Measurements from ENCODE around the gene FAM184B. TPM values are rescaled to one million over a fixed set of nuclear protein-coding genes. Genes with fewer than 3 reads are reported as not detected.

Gene FAM184B
- total RNA-seq, 1 experiment from 2014 or later: 0.47 TPM

DNA sequence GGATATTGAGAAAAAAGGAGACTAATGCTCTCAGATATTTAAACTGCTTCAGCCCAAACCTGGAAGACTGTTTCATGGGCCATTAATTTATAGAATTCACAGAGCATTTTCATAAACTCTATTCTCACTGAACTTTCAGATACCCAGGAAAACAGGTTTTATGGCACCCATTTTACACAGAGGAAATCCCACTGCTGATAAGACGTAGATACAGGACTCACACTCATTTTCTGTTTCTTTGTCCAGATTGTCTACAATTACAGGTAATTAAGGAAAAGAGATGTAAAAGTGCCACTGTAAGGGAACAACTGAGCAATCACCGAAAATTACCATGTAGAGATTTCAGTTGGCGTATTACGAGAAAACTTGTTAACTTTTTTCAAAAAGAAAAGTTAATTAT is 83.3 kb downstream of the FAM184B start:
- no peak for ATAC-seq
- H3K27me3 ChIP-seq (ENCODE audit: low read length): no peaks in the 10 kb centered on the region
- BruUV-seq (replicated peaks): no TSS peak
- H3K4me2 ChIP-seq (ENCODE audit: low read length): no peak overlapping the region
- no peak overlapping the region for H3K4me3 ChIP-seq (ENCODE audit: low read length)
- ChIA-PET POLR2A (ENCODE audit: unreplicated experiment) (no interaction called here), CTCF (no interaction called here)
- TF ChIP-seq EZH2phosphoT487 (IDR thresholded peaks at IDR 0.05; ENCODE audit: borderline replicate concordance, low read length): no peak
- no peaks in the 10 kb centered on the region for H3F3A ChIP-seq (ENCODE audit: low read length, unreplicated experiment)
- no peaks in the 10 kb centered on the region for H3K36me3 ChIP-seq (ENCODE audit: low read depth, low read length)
- intact Hi-C loops (cut with micrococcal nuclease): no loop called here
- no peak for DNase-seq
- no peaks in the 10 kb centered on the region for H3K9me3 ChIP-seq (ENCODE audit: low read length)
- H3K9ac ChIP-seq (ENCODE audit: low read length): no peak overlapping the region
- H4K20me1 ChIP-seq (ENCODE audit: low read length): no peaks in the 10 kb centered on the region
- no peaks in the 10 kb centered on the region for H3K4me1 ChIP-seq (ENCODE audit: insufficient read depth, low read length)
- H3K27ac ChIP-seq (ENCODE audit: low read length): no peak overlapping the region
- no peaks in the 10 kb centered on the region for H3K79me2 ChIP-seq (ENCODE audit: low read length)
- no peak overlapping the region for H2AFZ ChIP-seq (ENCODE audit: low read length)
- no peaks in the 10 kb centered on the region for H3K9me2 ChIP-seq (replicated peaks; ENCODE audit: low read length)

DNA sequence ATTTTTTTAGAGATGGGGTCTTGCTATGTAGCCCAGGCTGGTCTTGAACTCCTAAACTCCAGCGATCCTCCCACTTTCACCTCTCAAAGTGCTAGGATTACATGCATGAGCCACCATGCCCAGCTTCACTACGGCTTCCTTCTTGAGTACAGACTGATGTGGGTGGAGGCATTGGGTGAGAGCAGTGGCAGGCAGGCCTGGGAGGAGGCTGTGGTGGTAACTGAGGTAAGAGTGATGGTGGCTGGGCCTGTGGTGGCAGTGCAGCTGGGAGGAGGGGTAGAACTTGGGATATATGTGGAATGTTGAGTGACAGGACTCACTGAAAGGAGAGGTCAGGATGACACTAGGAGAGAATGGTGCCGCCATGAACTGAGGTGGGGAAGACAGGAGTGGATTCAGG is 86.1 kb downstream of the FAM184B start:
- Histone ChIP-seq H3K36me3 (ENCODE audit: low read depth, low read length) (no peaks in the 10 kb centered on the region), H4K20me1 (ENCODE audit: low read length) (no peaks in the 10 kb centered on the region), H3K4me2 (ENCODE audit: low read length) (no peak overlapping the region), H3K27me3 (ENCODE audit: low read length) (no peaks in the 10 kb centered on the region), H3K4me1 (ENCODE audit: insufficient read depth, low read length) (peaks cover 9% of the 10 kb centered on the region), H3K9ac (ENCODE audit: low read length) (no peak overlapping the region), H3K79me2 (ENCODE audit: low read length) (no peaks in the 10 kb centered on the region), H3K4me3 (ENCODE audit: low read length) (no peak overlapping the region), H3K9me2 (replicated peaks; ENCODE audit: low read length) (no peaks in the 10 kb centered on the region), H3K27ac (ENCODE audit: low read length) (no peak overlapping the region), H3F3A (ENCODE audit: low read length, unreplicated experiment) (no peaks in the 10 kb centered on the region), H3K9me3 (ENCODE audit: low read length) (no peaks in the 10 kb centered on the region), H2AFZ (ENCODE audit: low read length) (no peak overlapping the region)
- DNase-seq (no peak), ATAC-seq (no peak)
- BruUV-seq (replicated peaks): no TSS peak
- intact Hi-C loops (cut with micrococcal nuclease): no loop called here
- ChIA-PET CTCF (no interaction called here), POLR2A (ENCODE audit: unreplicated experiment) (no interaction called here)
- TF ChIP-seq, protein P1, sequence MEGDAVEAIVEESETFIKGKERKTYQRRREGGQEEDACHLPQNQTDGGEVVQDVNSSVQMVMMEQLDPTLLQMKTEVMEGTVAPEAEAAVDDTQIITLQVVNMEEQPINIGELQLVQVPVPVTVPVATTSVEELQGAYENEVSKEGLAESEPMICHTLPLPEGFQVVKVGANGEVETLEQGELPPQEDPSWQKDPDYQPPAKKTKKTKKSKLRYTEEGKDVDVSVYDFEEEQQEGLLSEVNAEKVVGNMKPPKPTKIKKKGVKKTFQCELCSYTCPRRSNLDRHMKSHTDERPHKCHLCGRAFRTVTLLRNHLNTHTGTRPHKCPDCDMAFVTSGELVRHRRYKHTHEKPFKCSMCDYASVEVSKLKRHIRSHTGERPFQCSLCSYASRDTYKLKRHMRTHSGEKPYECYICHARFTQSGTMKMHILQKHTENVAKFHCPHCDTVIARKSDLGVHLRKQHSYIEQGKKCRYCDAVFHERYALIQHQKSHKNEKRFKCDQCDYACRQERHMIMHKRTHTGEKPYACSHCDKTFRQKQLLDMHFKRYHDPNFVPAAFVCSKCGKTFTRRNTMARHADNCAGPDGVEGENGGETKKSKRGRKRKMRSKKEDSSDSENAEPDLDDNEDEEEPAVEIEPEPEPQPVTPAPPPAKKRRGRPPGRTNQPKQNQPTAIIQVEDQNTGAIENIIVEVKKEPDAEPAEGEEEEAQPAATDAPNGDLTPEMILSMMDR (conservative IDR thresholded peaks at IDR 0.05; ENCODE audit: low read depth, low read length): no peak
- TF ChIP-seq EZH2phosphoT487 (IDR thresholded peaks at IDR 0.05; ENCODE audit: borderline replicate concordance, low read length): no peak
- TF ChIP-seq EZH2 (IDR thresholded peaks at IDR 0.05; ENCODE audit: low read length, unreplicated experiment): no peak

DNA sequence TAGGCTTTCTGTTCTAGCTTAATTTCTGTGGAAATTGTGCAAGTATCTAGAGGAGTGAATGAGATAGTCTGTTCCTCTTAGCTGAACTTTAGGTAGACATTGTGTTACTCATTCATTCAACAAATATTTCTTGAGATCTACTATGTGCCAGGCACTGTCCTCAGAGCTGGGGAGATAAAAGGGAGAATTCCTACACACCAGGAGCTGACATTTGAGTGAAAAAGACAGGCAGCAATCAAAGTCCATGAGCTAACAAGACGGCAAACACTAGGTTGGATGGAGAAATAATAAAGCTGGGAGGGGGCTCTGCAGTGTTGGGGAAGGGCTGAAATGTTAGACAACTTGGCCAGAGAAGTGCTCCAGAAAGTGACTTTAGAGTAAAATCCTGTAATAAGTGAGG is 86.9 kb downstream of the FAM184B start:
- no TSS peak for BruUV-seq (replicated peaks)
- POLR2A ChIA-PET (ENCODE audit: unreplicated experiment): no interaction called here
- Histone ChIP-seq H3K27me3 (ENCODE audit: low read length) (no peaks in the 10 kb centered on the region), H3K36me3 (ENCODE audit: low read depth, low read length) (no peaks in the 10 kb centered on the region), H2AFZ (ENCODE audit: low read length) (no peak overlapping the region), H3K9me2 (replicated peaks; ENCODE audit: low read length) (no peaks in the 10 kb centered on the region), H3K9ac (ENCODE audit: low read length) (no peak overlapping the region), H4K20me1 (ENCODE audit: low read length) (no peaks in the 10 kb centered on the region), H3K4me1 (ENCODE audit: insufficient read depth, low read length) (peaks cover 13% of the 10 kb centered on the region), H3K9me3 (ENCODE audit: low read length) (no peaks in the 10 kb centered on the region), H3F3A (ENCODE audit: low read length, unreplicated experiment) (no peaks in the 10 kb centered on the region), H3K79me2 (ENCODE audit: low read length) (no peaks in the 10 kb centered on the region), H3K4me2 (ENCODE audit: low read length) (no peak overlapping the region), H3K4me3 (ENCODE audit: low read length) (no peak overlapping the region), H3K27ac (ENCODE audit: low read length) (no peak overlapping the region)
- ATAC-seq: no peak
- CTCF ChIA-PET: no interaction called here
- no peak for TF ChIP-seq EZH2 (IDR thresholded peaks at IDR 0.05; ENCODE audit: low read length, unreplicated experiment)
- TF ChIP-seq, protein P1 (conservative IDR thresholded peaks at IDR 0.05; ENCODE audit: low read depth, low read length): no peak
- no peak for TF ChIP-seq EZH2phosphoT487 (IDR thresholded peaks at IDR 0.05; ENCODE audit: borderline replicate concordance, low read length)
- intact Hi-C loops (cut with micrococcal nuclease): no loop called here
- no peak for DNase-seq
